ENCODE results near the gene PCMT1.
"Not testable (repeated sequence)": the region's sequence is repeated elsewhere in the genome, so short reads cannot be mapped to it uniquely, and the experiment has no call there.

Gene PCMT1

DNA sequence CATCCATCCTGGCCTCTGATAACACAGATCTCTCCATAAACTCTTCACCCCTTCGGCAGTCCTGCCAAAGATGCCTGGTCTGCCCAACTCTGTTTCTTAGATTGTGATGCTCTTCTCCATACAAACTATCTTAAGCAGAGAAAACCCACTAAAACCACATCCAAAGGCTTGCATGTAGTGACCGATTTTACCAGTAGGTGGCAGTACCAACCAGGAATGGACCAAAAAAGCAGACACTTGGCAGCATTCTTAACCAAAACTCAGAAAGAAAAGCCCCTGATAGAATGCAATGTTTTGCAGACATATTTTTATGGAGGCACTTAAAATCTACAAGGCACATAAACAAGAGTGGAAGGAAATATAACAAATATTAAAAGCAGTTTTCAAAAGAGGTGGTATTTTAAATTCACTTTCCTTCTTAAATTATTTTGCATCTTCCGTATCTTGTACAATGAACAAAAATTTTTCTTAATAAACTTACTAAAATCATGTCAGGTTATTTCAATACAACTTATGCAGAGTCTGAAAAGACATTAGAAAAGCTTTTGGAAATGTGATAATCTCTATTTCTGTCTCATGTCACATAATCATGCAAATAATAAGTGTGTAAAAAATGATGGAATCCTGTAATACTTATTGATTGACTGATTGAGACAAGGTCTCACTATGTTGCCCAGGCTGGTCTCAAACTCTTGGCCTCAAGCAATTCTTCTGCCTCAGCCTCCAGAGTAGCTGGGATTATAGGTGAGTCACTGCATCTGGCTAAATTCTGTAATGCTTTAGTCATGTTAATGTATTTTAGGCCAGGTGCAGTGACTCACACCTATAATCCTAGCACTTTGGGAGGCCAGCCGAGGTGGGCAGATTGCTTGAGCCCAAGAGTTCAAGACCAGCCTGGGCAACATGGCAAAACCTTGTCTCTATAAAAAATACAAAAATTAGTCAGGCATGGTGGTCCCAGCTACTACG lies 85.3 kb downstream of the PCMT1 start:
- no peak overlapping the region for H3K27ac ChIP-seq
- TF ChIP-seq ZFX (IDR thresholded peaks at IDR 0.05), result no peak
- TF ChIP-seq, protein P1, sequence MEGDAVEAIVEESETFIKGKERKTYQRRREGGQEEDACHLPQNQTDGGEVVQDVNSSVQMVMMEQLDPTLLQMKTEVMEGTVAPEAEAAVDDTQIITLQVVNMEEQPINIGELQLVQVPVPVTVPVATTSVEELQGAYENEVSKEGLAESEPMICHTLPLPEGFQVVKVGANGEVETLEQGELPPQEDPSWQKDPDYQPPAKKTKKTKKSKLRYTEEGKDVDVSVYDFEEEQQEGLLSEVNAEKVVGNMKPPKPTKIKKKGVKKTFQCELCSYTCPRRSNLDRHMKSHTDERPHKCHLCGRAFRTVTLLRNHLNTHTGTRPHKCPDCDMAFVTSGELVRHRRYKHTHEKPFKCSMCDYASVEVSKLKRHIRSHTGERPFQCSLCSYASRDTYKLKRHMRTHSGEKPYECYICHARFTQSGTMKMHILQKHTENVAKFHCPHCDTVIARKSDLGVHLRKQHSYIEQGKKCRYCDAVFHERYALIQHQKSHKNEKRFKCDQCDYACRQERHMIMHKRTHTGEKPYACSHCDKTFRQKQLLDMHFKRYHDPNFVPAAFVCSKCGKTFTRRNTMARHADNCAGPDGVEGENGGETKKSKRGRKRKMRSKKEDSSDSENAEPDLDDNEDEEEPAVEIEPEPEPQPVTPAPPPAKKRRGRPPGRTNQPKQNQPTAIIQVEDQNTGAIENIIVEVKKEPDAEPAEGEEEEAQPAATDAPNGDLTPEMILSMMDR (conservative IDR thresholded peaks at IDR 0.05), result peak; percentile 90

DNA sequence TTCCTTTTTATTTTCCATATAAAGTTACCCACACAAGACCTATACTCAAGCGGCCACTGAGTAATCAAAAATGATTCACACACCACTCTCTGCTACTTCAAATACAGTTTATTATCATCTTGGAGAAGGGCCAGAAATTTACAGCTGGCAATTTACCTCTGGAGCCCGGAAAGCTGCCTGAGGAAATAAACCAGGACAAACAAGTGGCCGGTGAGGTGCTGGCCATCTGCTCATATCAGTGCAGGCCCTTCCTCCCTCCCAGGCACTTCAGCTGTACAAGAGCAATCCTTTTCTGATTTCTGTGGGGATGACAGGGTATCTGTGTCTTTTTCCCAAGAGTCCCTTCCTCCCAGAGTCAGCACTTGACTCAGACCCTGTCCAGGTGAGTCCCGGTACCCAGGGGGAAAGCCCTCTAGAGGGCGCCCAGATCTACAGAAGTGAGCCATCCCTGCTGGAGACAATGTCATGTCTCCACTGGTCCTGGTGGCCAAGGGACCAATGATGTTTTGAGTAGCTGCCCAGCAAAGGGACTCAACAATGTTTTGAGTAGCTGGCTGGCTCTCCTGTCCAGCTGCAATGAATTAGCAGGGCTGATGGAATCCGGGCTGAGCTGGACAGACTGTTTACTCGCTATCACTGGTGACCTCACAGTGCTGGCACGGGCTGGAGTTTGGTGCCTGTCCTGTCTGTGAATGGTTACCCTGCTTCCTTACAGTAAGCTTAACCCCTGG lies 91.0 kb downstream of the PCMT1 start:
- TF ChIP-seq, protein P1 (conservative IDR thresholded peaks at IDR 0.05), result peak; percentile 79
- TF ChIP-seq ZFX (IDR thresholded peaks at IDR 0.05), result no peak
- H3K27ac ChIP-seq, result no peak overlapping the region

DNA sequence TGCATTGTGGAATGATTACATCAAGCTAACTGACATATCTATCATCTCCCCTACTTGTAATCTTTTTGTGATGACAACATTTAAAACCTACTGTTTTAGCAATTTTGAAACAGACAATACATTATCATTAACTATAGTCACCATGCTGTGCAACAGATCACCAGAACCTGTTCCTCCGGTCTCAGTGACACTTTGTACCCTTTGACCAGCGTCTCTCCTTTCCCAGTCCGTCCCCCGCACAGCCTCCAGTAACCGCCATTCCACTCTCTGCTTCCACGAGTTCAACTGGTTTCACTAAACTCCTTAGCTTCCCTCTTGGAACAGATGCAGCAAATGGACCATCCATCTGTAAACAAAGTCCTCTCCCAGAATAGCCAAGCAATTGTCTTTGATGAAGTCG lies 92.8 kb downstream of the PCMT1 start:
- H3K27ac ChIP-seq, result no peak overlapping the region
- TF ChIP-seq, protein P1 (conservative IDR thresholded peaks at IDR 0.05), result no peak
- TF ChIP-seq ZFX (IDR thresholded peaks at IDR 0.05), result no peak

DNA sequence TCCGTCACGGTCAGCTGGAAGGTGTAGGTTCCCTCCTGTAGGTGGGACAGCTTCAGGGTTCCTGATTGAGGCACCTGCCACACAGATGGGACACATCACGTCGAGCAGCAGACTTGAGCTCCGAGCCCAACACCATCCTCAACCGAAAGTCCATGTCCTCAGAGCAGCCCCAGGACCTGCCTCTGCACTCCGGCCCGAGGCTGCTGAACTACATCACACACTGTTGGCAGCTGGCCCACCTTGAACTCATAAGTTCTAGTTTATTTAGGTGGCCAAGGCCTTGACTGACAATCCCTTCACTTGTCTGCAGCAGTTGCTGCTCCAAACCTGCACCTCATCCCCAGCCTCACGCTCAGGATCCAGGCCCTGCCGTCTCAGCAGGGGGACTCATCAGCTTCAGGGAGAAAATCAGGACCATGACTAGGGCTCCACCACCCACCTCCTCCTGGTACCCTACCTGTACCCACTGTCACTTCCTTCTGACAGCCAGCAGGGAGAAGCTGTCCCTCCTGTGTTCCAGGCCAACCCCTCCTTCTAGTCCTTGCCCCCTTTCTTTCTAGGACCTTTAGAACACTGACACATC lies 93.6 kb downstream of the PCMT1 start:
- TF ChIP-seq ZFX (IDR thresholded peaks at IDR 0.05), result no peak
- TF ChIP-seq, protein P1 (conservative IDR thresholded peaks at IDR 0.05), result no peak
- no peak overlapping the region for H3K27ac ChIP-seq

DNA sequence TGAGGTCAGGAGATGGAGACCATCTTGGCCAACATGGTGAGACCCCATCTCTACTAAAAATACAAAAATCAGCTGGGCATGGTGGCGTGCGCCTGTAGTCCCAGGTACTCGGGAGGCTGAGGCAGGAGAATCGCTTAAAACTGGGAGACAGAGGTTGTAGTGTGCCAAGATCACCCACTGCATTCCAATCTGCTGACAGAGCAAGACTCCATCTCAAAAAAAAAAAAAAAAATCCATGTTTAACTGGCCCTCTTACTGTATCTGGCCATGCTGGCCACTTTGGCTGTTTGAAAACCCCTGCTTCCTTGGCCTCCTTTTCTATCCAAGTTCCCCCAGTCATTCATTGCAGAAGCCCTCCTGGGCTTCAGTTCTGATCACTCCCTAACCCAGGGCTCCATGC lies 94.5 kb downstream of the PCMT1 start:
- not testable (repeated sequence) for H3K27ac ChIP-seq

DNA sequence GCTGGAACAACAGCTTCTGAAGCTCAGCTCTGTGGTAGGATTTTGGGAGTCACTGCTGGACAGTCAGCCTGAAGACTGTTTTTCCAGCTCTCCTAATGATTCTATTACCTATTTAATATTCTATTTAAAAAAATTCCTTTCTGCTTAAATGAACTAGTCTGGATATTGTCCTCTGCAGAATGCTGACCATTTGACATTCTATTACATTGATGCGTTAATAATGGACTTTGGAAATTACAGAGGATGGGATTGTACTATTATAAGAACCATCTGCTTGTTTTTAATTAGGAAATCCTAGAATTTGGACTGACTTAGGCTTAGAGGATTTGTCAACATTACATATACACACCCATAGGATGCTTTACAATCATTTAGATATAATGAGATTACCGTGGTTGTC lies 94.9 kb downstream of the PCMT1 start:
- H3K27ac ChIP-seq, result no peak overlapping the region
- TF ChIP-seq, protein P1 (conservative IDR thresholded peaks at IDR 0.05), result no peak
- TF ChIP-seq ZFX (IDR thresholded peaks at IDR 0.05), result no peak

DNA sequence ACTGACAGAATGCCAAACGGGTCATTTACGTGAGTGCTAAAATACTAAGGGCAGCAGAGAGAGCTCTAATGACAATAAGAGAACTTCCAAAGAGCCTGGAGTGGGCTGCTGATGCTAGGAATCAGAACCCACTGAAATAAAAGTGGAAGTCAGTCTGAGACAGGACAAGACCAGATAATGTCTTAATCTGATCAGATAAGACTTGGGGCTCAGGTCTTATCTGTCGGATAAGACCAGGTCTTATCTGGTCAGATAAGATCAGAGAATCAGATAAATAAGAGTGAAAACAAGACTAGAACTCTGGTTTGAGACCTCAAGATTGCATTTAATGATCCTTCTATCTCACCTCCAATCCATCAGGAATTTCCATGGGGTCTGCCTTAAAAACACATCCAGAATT lies 96.0 kb downstream of the PCMT1 start:
- no peak for TF ChIP-seq ZFX (IDR thresholded peaks at IDR 0.05)
- TF ChIP-seq, protein P1 (conservative IDR thresholded peaks at IDR 0.05), result no peak
- H3K27ac ChIP-seq, result no peak overlapping the region

Measured in C4-2B (cell line).